Panc1 (cell line): ENCODE results near the gene ARID1A. TPM values are rescaled to one million over a fixed set of nuclear protein-coding genes. Genes with fewer than 3 reads are reported as not detected.

Experiments used
- ATAC-seq: fragments of 200-7000 bp; cut with Tn5 transposase; 2 replicates; pipeline ENCODE4 v1.9.1; 2020; ENCODE audit warnings: mild to moderate bottlenecking, moderate library complexity
- BruUV-seq: library from RNA; stranded (reverse); fragments of 400-500 nt; replicated peaks from 2 replicates; lab custom pipeline; 2021; lab: Mats Ljungman, UMichigan
- CTCF ChIA-PET: fragments of 300-600 bp; sonication (Branson Sonifier 250); formaldehyde crosslinking; loops from one replicate; lab custom pipeline; 2022; ENCODE audit warnings: antibody characterized with exemption; lab: Charles Lee
- POLR2A ChIA-PET: fragments of 300-600 bp; sonication (Branson Sonifier 250); formaldehyde crosslinking; loops from one replicate; lab custom pipeline; 2022; ENCODE audit warnings: antibody characterized with exemption; lab: Charles Lee
- DNase-seq: peaks from one replicate; pipeline ENCODE4 v3.0.0-alpha.2; 2010; ENCODE audit warnings: low read depth, low spot score
- H3K27ac ChIP-seq: 2 replicates; pipeline ENCODE4 v1.5.1; 2011; ENCODE audit warnings: mild to moderate bottlenecking, low read length, inconsistent platforms
- H3K27me3 ChIP-seq: fragments of 200-500 bp; sonication (Bioruptor generic); 2 replicates; pipeline ENCODE4 v1.6.0; 2014; ENCODE audit warnings: low read length, inconsistent platforms; ENCODE audit not compliant: control insufficient read depth, insufficient read depth
- H3K36me3 ChIP-seq: fragments of 200-500 bp; sonication (Bioruptor generic); 2 replicates; pipeline ENCODE4 v1.5.1; 2014; ENCODE audit warnings: inconsistent platforms, mild to moderate bottlenecking, low read length, moderate library complexity; ENCODE audit not compliant: control insufficient read depth, insufficient read depth
- H3K4me1 ChIP-seq: 2 replicates; pipeline ENCODE4 v1.5.1; 2011; ENCODE audit warnings: inconsistent platforms, mild to moderate bottlenecking, low read length, moderate library complexity; ENCODE audit not compliant: control insufficient read depth, insufficient read depth
- H3K4me3 ChIP-seq, 2 experiments: 2 replicates each; pipeline ENCODE4 v1.5.1; 2011 to 2012; ENCODE audit warnings: low read depth in 2 of 2, low read length in 2 of 2, mild to moderate bottlenecking in 2 of 2, inconsistent platforms in 1 of 2, moderate library complexity in 1 of 2
- H3K9me3 ChIP-seq: fragments of 200-500 bp; sonication (Bioruptor generic); 2 replicates; pipeline ENCODE4 v1.5.1; 2014; ENCODE audit warnings: low read depth, mild to moderate bottlenecking, inconsistent platforms, low read length, moderate library complexity; ENCODE audit not compliant: control insufficient read depth, insufficient read depth
- CTCF ChIP-seq: fragments of 450-650 bp; IDR thresholded peaks from 2 replicates; pipeline ENCODE4 v1.5.1; 2017; ENCODE audit warnings: mild to moderate bottlenecking
- POLR2AphosphoS5 ChIP-seq: IDR thresholded peaks from 2 replicates; pipeline ENCODE4 v1.6.1; 2012; ENCODE audit warnings: mild to moderate bottlenecking, low read depth, low read length, moderate library complexity
- REST ChIP-seq, 2 experiments: IDR thresholded peaks; 2 replicates each; pipeline ENCODE4 v1.6.1; 2011 to 2012; ENCODE audit warnings: low read depth in 2 of 2, control low read depth in 1 of 2, low read length in 1 of 2, mild to moderate bottlenecking in 1 of 2, moderate library complexity in 1 of 2; ENCODE audit not compliant: insufficient read depth in 1 of 2
- SIN3A ChIP-seq: IDR thresholded peaks from 2 replicates; pipeline ENCODE4 v1.6.1; 2012; ENCODE audit warnings: low read depth, mild to moderate bottlenecking, low read length, moderate library complexity, borderline replicate concordance; ENCODE audit not compliant: insufficient read depth
- TCF7L2 ChIP-seq: IDR thresholded peaks from 2 replicates; pipeline ENCODE4 v1.6.1; 2011; ENCODE audit warnings: mild to moderate bottlenecking, low read depth, low read length, inconsistent platforms
- in situ Hi-C: cut with HindIII; loops from 2 replicates; pipeline ENCODE4 v1.10.0; 2016; ENCODE audit warnings: low sequenced_read_pairs, low pct_unique_long_range_greater_than_20kb
- intact Hi-C: fragments of 100-400 bp; cut with micrococcal nuclease; formaldehyde crosslinking; loops from one replicate; pipeline ENCODE4 v1.10.0; 2022; ENCODE audit not compliant: unreplicated experiment
- total RNA-seq: library from RNA; stranded (reverse); gene quantifications from one replicate; pipeline ENCODE4 v1.2.1, GENCODE V29; 2021; ENCODE audit not compliant: unreplicated experiment

The ARID1A gene
- total RNA-seq, 1 experiment from 2014 or later: 110 TPM

- TF ChIP-seq REST (IDR thresholded peaks at IDR 0.05; ENCODE audit: insufficient read depth in 1 of 2, low read depth in 2 of 2, low read length in 1 of 2) (peak in 1 of 2 experiments; percentile 21; a peak in 1 of 4 replicates), CTCF (no peak), POLR2AphosphoS5 (peak; percentile 75), TCF7L2 (no peak), SIN3A (peak; percentile 61; the same call in 1 of the 2 replicates)
- H3K27ac ChIP-seq: peak within 1 kb of the TSS; percentile 100
- peaks cover 3% of the 10 kb centered on the region; the same call in 1 of the 2 replicates for H3K36me3 ChIP-seq
- no TSS peak for BruUV-seq
- CTCF ChIA-PET: interaction anchor here (0.5 to 2.1 kb wide), 3 partner anchors 9 to 318 kb away, joined by 4 to 24 read pairs (median 7); no protein-coding TSS in a partner anchor
- POLR2A ChIA-PET: interaction anchor here (0.6 to 1.9 kb wide), 6 partner anchors 28 to 182 kb away, joined by 3 to 8 read pairs (median 6); no protein-coding TSS in a partner anchor
- H3K4me1 ChIP-seq: peaks cover 64% of the 10 kb centered on the region
- intact Hi-C loops (loop anchor here (2.0 to 5.0 kb wide), 2 partner anchors 91 to 185 kb away; partner anchors contain the start of gene ARID1A), in situ Hi-C loops (loop anchor here (5.0 kb wide), 1 partner anchor 186 kb away; no protein-coding TSS in a partner anchor)
- DNase-seq (no peak), ATAC-seq (peak; percentile 88)
- no peaks in the 10 kb centered on the region for H3K27me3 ChIP-seq
- no peaks in the 10 kb centered on the region for H3K9me3 ChIP-seq
- H3K4me3 ChIP-seq: peak within 1 kb of the TSS; percentile 63 to 71
These were observed 92.1 kb downstream of the ARID1A start, which contains the start of gene PIGV for GRCh38 chr1:26787706-26788514. Gene PIGV (plus strand): TSS chr1:26787950. CDS start chr1:26790816, 2,866 bp downstream.

GRCh38 chr1:26788515-26788785, 92.6 kb downstream of the ARID1A start:
- H3K4me1 ChIP-seq: peaks cover 58% of the 10 kb centered on the region
- no peak for DNase-seq
- H3K4me3 ChIP-seq: peak overlapping the region; percentile 63 to 71
- ATAC-seq: no peak
- ChIA-PET POLR2A (interaction anchor here (0.6 to 1.9 kb wide), 3 partner anchors 28 to 183 kb away, joined by 4 to 8 read pairs (median 7); no protein-coding TSS in a partner anchor), CTCF (interaction anchor here (0.6 to 2.1 kb wide), 9 partner anchors 9 to 185 kb away, joined by 3 to 24 read pairs (median 4); no protein-coding TSS in a partner anchor)
- intact Hi-C loops (loop anchor here (2.0 to 5.0 kb wide), 2 partner anchors 91 to 186 kb away; partner anchors contain the start of gene ARID1A), in situ Hi-C loops (loop anchor here (5.0 kb wide), 1 partner anchor 186 kb away; no protein-coding TSS in a partner anchor)
- H3K27ac ChIP-seq: peak overlapping the region; percentile 100
- BruUV-seq: no TSS peak
- TF ChIP-seq CTCF: no peak
- no peak; the same call in 1 of the 2 replicates for TF ChIP-seq POLR2AphosphoS5
- TF ChIP-seq TCF7L2: no peak
- no peak for TF ChIP-seq REST (IDR thresholded peaks at IDR 0.05; ENCODE audit: insufficient read depth in 1 of 2, low read depth in 2 of 2, low read length in 1 of 2)
- no peak for TF ChIP-seq SIN3A
- H3K36me3 ChIP-seq: no peaks in the 10 kb centered on the region; the same call in 1 of the 2 replicates
- H3K9me3 ChIP-seq: no peaks in the 10 kb centered on the region
- no peaks in the 10 kb centered on the region for H3K27me3 ChIP-seq
